ENCODE results near the gene EIF4B. TPM values are rescaled to one million over a fixed set of nuclear protein-coding genes. Genes with fewer than 3 reads are reported as not detected.

Gene EIF4B
- total and polyA plus RNA-seq, 2 of the 13 experiments (the other 11 are each of a cell fraction or from before 2014, with no cell fraction given): 416 to 548 TPM

DNA sequence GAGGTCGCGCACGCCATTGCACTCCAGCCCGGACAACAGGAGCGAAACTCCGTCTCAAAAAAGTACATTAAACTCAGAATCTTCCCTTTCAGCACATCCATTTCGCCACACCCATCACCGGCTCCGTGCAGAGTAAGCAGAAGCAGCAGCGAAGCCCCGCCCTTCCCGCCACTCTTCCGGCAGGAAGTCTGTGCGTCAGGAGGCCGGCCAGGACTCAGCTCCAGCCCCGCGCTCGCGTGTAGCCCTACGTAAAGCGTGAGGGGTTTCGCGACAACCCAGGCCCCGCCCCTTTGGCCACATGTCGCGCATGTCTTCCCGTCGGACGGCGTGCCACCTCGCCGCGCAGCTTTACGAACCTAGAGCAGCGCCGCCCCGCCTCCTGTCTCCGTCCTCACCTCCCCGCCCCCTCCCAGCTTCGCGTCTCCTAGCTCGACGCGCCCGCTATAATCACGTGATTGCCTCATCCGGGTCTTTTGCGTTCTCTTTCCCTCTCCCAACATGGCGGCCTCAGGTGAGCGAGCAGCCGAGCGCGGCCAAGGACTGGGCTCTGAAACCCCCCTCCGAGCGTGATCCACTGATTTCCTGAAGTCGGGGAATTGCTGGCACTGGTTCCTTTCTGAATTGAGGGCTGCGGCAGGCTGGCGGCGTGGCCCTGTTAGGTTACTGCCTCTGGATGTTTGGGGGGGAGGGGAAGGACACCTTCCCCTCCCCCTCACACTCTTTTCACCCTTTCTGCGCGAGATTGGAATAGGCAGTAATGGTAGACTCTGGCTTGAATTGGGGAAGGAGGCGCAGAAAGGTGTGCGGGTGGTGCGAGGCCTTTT is at the start of gene EIF4B (continued):
- no peak; the same call in 1 of the 2 replicates for TF ChIP-seq ZNF460 (CRISPR knock-in tag; IDR thresholded peaks at IDR 0.05; ENCODE audit: borderline replicate concordance)
- no peak for TF ChIP-seq SCMH1 (CRISPR knock-in tag; IDR thresholded peaks at IDR 0.05; ENCODE audit: borderline replicate concordance)
- TF ChIP-seq SAFB2 (CRISPR knock-in tag; IDR thresholded peaks at IDR 0.05; ENCODE audit: borderline replicate concordance, low read depth): no peak; the same call in 1 of the 2 replicates
- no peak for TF ChIP-seq THYN1 (CRISPR knock-in tag; IDR thresholded peaks at IDR 0.05; ENCODE audit: borderline replicate concordance, low read depth)
- no peak; the same call in 1 of the 2 replicates for TF ChIP-seq ZNF44 (CRISPR knock-in tag; IDR thresholded peaks at IDR 0.05)
- peak; percentile 17; the same call in 1 of the 2 replicates for TF ChIP-seq AHR (CRISPR knock-in tag; IDR thresholded peaks at IDR 0.05)
- TF ChIP-seq, protein P1, sequence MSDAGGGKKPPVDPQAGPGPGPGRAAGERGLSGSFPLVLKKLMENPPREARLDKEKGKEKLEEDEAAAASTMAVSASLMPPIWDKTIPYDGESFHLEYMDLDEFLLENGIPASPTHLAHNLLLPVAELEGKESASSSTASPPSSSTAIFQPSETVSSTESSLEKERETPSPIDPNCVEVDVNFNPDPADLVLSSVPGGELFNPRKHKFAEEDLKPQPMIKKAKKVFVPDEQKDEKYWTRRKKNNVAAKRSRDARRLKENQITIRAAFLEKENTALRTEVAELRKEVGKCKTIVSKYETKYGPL (CRISPR knock-in tag; IDR thresholded peaks at IDR 0.05): no peak
- no peak for TF ChIP-seq ZNF652 (CRISPR knock-in tag; IDR thresholded peaks at IDR 0.05; ENCODE audit: borderline replicate concordance, low read depth)
- TF ChIP-seq, protein P2, sequence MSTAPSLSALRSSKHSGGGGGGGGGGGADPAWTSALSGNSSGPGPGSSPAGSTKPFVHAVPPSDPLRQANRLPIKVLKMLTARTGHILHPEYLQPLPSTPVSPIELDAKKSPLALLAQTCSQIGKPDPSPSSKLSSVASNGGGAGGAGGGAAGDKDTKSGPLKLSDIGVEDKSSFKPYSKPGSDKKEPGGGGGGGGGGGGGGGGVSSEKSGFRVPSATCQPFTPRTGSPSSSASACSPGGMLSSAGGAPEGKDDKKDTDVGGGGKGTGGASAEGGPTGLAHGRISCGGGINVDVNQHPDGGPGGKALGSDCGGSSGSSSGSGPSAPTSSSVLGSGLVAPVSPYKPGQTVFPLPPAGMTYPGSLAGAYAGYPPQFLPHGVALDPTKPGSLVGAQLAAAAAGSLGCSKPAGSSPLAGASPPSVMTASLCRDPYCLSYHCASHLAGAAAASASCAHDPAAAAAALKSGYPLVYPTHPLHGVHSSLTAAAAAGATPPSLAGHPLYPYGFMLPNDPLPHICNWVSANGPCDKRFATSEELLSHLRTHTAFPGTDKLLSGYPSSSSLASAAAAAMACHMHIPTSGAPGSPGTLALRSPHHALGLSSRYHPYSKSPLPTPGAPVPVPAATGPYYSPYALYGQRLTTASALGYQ (CRISPR knock-in tag; IDR thresholded peaks at IDR 0.05): no peak
- no peak for TF ChIP-seq SIX1 (CRISPR knock-in tag; IDR thresholded peaks at IDR 0.05; ENCODE audit: borderline replicate concordance)
- no peak; the same call in 1 of the 2 replicates for TF ChIP-seq RFXANK (CRISPR knock-in tag; IDR thresholded peaks at IDR 0.05)
- TF ChIP-seq ZFP36 (IDR thresholded peaks at IDR 0.05; ENCODE audit: borderline replicate concordance, low read depth, low read length, partially characterized antibody): no peak
- TF ChIP-seq ZFP90 (CRISPR knock-in tag; IDR thresholded peaks at IDR 0.05; ENCODE audit: borderline replicate concordance): no peak
- TF ChIP-seq THAP7 (CRISPR knock-in tag; IDR thresholded peaks at IDR 0.05): 0 out of 2 replicates have a peak, but pooled peaks have one; percentile 12
- no peak for TF ChIP-seq EHMT2 (IDR thresholded peaks at IDR 0.05; ENCODE audit: borderline replicate concordance, low read depth, low read length)
- TF ChIP-seq RBFOX2 (IDR thresholded peaks at IDR 0.05; ENCODE audit: low read depth, low read length): peak; percentile 90
- TF ChIP-seq GABPB1 (CRISPR knock-in tag; IDR thresholded peaks at IDR 0.05): peak; percentile 92
- TF ChIP-seq, protein P3, sequence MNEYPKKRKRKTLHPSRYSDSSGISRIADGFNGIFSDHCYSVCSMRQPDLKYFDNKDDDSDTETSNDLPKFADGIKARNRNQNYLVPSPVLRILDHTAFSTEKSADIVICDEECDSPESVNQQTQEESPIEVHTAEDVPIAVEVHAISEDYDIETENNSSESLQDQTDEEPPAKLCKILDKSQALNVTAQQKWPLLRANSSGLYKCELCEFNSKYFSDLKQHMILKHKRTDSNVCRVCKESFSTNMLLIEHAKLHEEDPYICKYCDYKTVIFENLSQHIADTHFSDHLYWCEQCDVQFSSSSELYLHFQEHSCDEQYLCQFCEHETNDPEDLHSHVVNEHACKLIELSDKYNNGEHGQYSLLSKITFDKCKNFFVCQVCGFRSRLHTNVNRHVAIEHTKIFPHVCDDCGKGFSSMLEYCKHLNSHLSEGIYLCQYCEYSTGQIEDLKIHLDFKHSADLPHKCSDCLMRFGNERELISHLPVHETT (CRISPR knock-in tag; conservative IDR thresholded peaks at IDR 0.05): peak; percentile 35; the same call in 1 of the 2 replicates
- no peak for TF ChIP-seq MBNL3 (CRISPR knock-in tag; conservative IDR thresholded peaks at IDR 0.05)
- TF ChIP-seq, protein P4, sequence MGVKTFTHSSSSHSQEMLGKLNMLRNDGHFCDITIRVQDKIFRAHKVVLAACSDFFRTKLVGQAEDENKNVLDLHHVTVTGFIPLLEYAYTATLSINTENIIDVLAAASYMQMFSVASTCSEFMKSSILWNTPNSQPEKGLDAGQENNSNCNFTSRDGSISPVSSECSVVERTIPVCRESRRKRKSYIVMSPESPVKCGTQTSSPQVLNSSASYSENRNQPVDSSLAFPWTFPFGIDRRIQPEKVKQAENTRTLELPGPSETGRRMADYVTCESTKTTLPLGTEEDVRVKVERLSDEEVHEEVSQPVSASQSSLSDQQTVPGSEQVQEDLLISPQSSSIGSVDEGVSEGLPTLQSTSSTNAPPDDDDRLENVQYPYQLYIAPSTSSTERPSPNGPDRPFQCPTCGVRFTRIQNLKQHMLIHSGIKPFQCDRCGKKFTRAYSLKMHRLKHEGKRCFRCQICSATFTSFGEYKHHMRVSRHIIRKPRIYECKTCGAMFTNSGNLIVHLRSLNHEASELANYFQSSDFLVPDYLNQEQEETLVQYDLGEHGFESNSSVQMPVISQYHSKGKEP (CRISPR knock-in tag; IDR thresholded peaks at IDR 0.05): no peak
- TF ChIP-seq ZNF101 (CRISPR knock-in tag; IDR thresholded peaks at IDR 0.05; ENCODE audit: borderline replicate concordance, low read depth): no peak
- peak; percentile 7; the same call in 1 of the 2 replicates for TF ChIP-seq ZNF441 (CRISPR knock-in tag; IDR thresholded peaks at IDR 0.05; ENCODE audit: borderline replicate concordance)
- 0 out of 2 replicates have a peak, but pooled peaks have one; percentile 42 for TF ChIP-seq ZNF3 (CRISPR knock-in tag; IDR thresholded peaks at IDR 0.05)
